Measurements from ENCODE around the gene MAPK1. TPM values are rescaled to one million over a fixed set of nuclear protein-coding genes. Genes with fewer than 3 reads are reported as not detected.
A peak's percentile ranks its signal among the peaks of the same experiment; 100 is the strongest.
"Not testable (repeated sequence)": the region's sequence is repeated elsewhere in the genome, so short reads cannot be mapped to it uniquely, and the experiment has no call there.

The MAPK1 gene
- total RNA-seq, 2 experiments from 2014 or later: 141 to 144 TPM

DNA sequence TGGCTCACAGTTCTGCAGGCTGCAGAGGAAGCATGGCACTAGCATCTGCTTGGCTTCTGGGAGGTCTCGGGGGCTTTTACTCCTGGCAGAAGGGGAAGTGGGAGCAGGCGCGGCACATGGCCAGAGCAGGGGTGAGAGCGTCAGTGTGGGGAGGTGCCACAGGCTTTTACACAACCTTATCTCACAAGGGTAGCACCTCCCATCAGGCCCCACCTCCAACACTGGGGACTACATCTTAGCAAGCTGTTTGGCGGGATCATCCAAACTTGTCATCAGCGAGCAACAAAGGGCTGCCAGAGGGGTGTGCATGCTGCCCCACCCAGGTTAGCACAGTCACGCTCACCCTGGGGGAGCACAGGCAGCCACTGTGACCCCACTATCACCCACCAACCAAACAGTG, 112.9 kb downstream of the MAPK1 start:
- no peaks in the 10 kb centered on the region for H3K27me3 Mint-ChIP-seq (ENCODE audit: low read depth)
- no peak for DNase-seq
- H3K4me1 Mint-ChIP-seq (ENCODE audit: low read depth): no peaks in the 10 kb centered on the region
- ChIA-PET CTCF (no interaction called here), POLR2A (no interaction called here)
- no peak overlapping the region for H3K4me3 Mint-ChIP-seq
- H3K9me3 Mint-ChIP-seq (ENCODE audit: insufficient read depth): no peaks in the 10 kb centered on the region
- no peak overlapping the region for H3K27ac Mint-ChIP-seq
- ATAC-seq: no peak
- H3K36me3 Mint-ChIP-seq (ENCODE audit: low read depth): peaks cover 28% of the 10 kb centered on the region

DNA sequence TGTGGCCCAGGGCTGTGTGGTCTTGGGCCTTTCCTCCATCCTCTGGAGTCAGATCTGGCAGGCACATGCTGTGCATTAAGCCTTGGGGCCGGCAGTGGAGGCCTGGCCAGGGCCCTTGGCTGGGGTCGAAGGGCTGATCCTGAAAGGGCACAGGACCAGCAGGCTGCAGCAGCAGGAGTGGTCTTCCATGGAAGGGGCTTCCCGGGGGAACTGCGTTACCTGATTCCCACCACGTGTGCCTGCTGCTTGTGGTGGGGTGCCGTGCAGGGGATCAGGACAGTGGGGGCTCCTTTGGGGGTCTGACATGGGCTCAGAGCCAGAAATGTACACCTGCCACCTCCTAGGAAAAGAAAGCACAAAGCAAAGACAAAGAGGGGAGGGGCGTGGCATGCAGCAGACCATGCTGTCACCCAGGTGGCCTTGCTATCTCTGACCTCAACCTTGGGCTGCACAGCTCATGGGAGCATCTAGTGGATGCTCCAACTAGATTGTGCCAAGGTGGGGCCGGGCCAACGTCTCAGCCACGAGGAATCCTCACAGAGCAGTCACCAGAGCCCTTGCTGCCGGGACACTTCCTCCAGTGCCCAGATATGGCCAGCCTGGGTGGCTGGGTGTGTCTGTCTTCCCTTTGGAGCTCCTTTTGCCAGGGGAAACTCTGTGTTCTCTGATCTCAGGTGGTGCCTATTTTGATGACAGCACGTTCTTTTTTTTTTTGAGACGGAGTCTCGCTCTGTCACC, 113.9 kb downstream of the MAPK1 start:
- peaks cover 22% of the 10 kb centered on the region for H3K36me3 Mint-ChIP-seq (ENCODE audit: low read depth)
- ChIA-PET POLR2A (interaction anchor here (0.6 kb wide), 1 partner anchor 71 kb away, joined by 6 read pairs; no protein-coding TSS in a partner anchor), CTCF (no interaction called here)
- no peaks in the 10 kb centered on the region for H3K9me3 Mint-ChIP-seq (ENCODE audit: insufficient read depth)
- no peak overlapping the region for H3K27ac Mint-ChIP-seq
- H3K27me3 Mint-ChIP-seq (ENCODE audit: low read depth): no peaks in the 10 kb centered on the region
- ATAC-seq (no peak), DNase-seq (no peak)
- no peaks in the 10 kb centered on the region for H3K4me1 Mint-ChIP-seq (ENCODE audit: low read depth)
- H3K4me3 Mint-ChIP-seq: no peak overlapping the region

DNA sequence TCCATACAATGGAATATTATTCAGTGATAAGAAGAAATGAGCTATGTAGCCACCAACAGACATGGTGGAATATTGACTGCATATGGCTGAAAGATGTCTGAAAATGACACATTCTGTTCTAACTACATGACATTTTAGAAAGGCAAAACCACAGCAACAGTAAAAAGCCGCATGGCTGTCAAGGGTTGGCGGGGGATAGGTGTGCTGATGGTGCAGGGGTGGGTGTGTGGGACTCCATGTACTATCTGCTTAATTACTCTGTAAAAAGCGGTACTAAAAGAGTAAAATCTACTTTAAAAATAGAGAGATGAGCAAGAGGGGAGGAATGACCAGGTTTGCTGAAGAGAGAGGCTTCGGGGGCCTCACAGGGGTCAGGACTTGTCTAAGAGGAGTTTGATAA, 115.2 kb downstream of the MAPK1 start:
- Mint-ChIP-seq H3K27ac (no peak overlapping the region), H3K36me3 (ENCODE audit: low read depth) (peaks cover 15% of the 10 kb centered on the region)
- POLR2A ChIA-PET: no interaction called here

DNA sequence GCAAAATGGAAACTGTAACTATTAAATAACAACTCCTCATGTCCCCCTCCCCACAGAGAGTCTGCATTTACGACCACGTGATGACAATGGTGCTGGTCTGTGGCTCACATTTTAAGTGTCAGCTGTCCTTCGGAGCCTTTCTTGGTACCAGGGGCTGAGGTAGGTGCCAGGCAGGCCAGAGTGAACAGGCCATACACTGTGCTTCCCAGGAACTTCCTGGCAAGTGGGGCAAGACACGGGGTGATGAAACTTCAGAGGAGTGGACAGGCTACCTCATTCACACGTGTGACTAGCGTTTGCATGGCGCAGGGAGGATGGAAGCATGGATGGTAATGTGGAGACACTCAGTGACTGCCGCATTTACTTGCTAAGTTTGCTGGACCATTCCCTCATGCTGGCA, 121.5 kb downstream of the MAPK1 start:
- no peaks in the 10 kb centered on the region for H3K36me3 Mint-ChIP-seq (ENCODE audit: low read depth)
- no peak overlapping the region for H3K27ac Mint-ChIP-seq
- no peaks in the 10 kb centered on the region for H3K9me3 Mint-ChIP-seq (ENCODE audit: insufficient read depth)
- ATAC-seq (no peak), DNase-seq (no peak)
- POLR2A ChIA-PET: no interaction called here
- no peak overlapping the region for H3K4me3 Mint-ChIP-seq
- H3K4me1 Mint-ChIP-seq (ENCODE audit: low read depth): no peaks in the 10 kb centered on the region
- CTCF ChIA-PET: no interaction called here
- H3K27me3 Mint-ChIP-seq (ENCODE audit: low read depth): no peaks in the 10 kb centered on the region

More for the DNA sequence above, 115.2 kb downstream of the MAPK1 start:
- DNase-seq: no peak
- no peaks in the 10 kb centered on the region for H3K9me3 Mint-ChIP-seq (ENCODE audit: insufficient read depth)
- no peaks in the 10 kb centered on the region for H3K27me3 Mint-ChIP-seq (ENCODE audit: low read depth)
- no peak for ATAC-seq
- CTCF ChIA-PET: no interaction called here
- H3K4me1 Mint-ChIP-seq (ENCODE audit: low read depth): no peaks in the 10 kb centered on the region
- H3K4me3 Mint-ChIP-seq: no peak overlapping the region

DNA sequence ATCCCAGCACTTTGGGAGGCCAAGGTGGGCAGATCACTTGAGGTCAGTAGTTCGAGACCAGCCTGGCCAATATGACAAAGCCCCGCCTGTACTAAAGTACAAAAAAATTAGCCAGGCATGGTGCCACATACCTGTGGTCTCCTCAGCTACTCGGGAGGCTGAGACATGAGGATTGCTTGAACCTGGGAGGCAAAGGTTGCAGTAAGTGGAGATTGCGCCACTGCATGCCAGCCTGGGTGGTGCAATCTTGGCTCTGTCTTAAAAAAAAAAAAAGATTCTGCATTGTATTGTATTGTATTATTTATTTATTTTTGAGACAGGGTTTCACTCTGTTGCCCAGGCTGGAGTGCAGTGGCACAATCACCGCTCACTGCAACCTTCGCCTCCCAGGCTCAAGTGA, 122.5 kb downstream of the MAPK1 start:
- DNase-seq; ATAC-seq; POLR2A ChIA-PET; H3K4me3 Mint-ChIP-seq; H3K36me3 Mint-ChIP-seq (ENCODE audit: low read depth); H3K9me3 Mint-ChIP-seq (ENCODE audit: insufficient read depth); H3K4me1 Mint-ChIP-seq (ENCODE audit: low read depth); H3K27ac Mint-ChIP-seq; CTCF ChIA-PET; H3K27me3 Mint-ChIP-seq (ENCODE audit: low read depth): not testable (repeated sequence)

DNA sequence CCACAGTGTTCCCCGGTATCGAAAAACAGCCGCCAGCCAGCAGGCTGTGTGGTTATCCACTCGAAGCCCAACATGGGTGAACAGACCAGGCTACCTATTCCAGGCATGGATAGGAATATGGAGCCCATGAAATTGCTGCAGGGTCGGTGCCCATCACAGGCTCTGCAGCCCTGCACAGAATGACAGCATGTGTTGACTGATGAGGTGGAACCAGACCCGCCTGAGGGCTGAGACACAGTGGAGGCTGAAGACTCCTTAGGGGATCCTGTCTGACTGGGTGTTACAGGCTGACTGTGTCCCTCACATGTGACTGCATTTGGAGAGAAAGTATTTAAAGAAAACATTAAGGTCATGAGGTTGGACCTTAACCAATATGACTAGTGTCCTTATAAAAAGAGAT, 125.7 kb downstream of the MAPK1 start:
- Mint-ChIP-seq H3K9me3 (ENCODE audit: insufficient read depth) (no peaks in the 10 kb centered on the region), H3K27ac (no peak overlapping the region), H3K4me1 (ENCODE audit: low read depth) (peaks cover 5% of the 10 kb centered on the region), H3K4me3 (no peak overlapping the region), H3K36me3 (ENCODE audit: low read depth) (no peaks in the 10 kb centered on the region), H3K27me3 (ENCODE audit: low read depth) (peaks cover 20% of the 10 kb centered on the region)
- ChIA-PET CTCF (no interaction called here), POLR2A (no interaction called here)
- no peak for ATAC-seq
- DNase-seq: no peak

DNA sequence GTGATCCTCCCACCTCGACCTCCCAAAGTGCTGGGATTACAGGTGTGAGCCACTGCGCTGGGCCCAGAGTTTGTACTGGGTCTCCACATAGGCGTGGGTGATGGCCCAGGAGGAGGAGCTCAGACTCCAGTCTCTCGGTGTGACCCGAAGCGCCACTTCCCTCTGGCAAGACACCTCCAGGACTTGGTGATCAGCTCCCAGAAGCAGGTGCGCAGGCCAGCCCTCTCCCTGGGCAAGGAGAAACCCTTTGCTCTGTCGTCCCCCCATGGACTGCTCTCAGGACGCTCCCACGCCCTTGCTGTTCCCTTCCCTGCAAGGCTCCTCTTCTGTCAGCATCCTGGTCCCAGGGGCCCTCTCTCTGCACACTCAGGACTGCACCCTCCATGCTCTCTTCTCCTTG, 126.4 kb downstream of the MAPK1 start:
- H3K27ac Mint-ChIP-seq: no peak overlapping the region
- ATAC-seq: no peak
- no peaks in the 10 kb centered on the region for H3K9me3 Mint-ChIP-seq (ENCODE audit: insufficient read depth)
- H3K4me1 Mint-ChIP-seq (ENCODE audit: low read depth): peaks cover 5% of the 10 kb centered on the region
- peaks cover 20% of the 10 kb centered on the region for H3K27me3 Mint-ChIP-seq (ENCODE audit: low read depth)
- ChIA-PET POLR2A (no interaction called here), CTCF (no interaction called here)
- no peaks in the 10 kb centered on the region for H3K36me3 Mint-ChIP-seq (ENCODE audit: low read depth)
- H3K4me3 Mint-ChIP-seq: no peak overlapping the region
- DNase-seq: no peak

DNA sequence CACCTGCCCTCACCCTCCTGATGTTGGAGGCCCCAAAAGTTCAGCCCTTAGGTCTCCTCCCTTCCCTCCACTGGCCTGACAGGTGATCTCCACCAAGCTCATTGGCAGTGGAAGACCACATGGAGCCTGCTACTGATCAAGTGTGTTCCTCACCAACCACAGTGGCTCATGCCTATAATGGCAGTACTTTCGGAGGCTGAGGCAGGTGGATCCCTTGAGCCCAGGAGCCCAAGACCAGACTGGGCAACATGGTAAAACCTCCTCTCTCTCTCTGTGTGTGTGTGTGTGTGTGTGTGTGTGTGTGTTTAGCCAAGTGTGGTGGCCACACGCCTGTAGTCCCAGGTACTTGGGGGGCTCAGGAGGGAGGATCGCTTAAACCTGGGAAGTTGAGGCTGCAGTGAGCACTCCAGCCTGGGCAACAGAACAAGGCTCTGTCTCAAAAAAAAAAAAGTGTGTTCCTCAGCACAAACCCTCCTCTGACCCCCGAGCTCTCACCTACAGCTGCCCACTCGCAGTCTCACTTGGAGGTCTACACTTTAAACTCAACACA, 127.5 kb downstream of the MAPK1 start:
- no peak for DNase-seq
- ATAC-seq: no peak
- ChIA-PET CTCF (interaction anchor here (0.5 kb wide), 1 partner anchor 28 kb away, joined by 3 read pairs; no protein-coding TSS in a partner anchor), POLR2A (no interaction called here)
- H3K27me3 Mint-ChIP-seq (ENCODE audit: low read depth): peaks cover 20% of the 10 kb centered on the region
- H3K4me3 Mint-ChIP-seq: no peak overlapping the region
- H3K36me3 Mint-ChIP-seq (ENCODE audit: low read depth): no peaks in the 10 kb centered on the region
- no peaks in the 10 kb centered on the region for H3K9me3 Mint-ChIP-seq (ENCODE audit: insufficient read depth)
- H3K27ac Mint-ChIP-seq: no peak overlapping the region
- H3K4me1 Mint-ChIP-seq (ENCODE audit: low read depth): peaks cover 9% of the 10 kb centered on the region

DNA sequence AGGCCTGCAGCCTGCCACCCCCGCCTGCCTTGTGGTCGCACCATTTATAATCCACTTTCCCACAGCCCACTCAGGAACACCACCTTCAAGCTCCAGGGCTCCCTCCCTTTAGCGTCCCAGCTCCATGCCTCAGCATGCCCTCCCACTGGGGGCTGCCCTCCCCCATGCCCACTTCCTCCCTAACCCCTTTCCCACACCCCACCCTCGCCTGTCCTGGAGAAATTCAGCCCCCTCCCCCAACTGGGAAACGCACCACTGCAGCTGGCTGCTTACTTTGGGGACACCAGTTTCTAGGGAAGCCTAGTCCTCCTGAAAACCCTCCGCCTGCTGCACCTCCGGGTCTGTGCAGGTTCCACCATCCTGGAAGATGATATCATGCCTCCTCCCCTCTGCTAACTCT, 128.5 kb downstream of the MAPK1 start:
- no peak for ATAC-seq
- ChIA-PET CTCF (no interaction called here), POLR2A (no interaction called here)
- H3K4me3 Mint-ChIP-seq: no peak overlapping the region
- DNase-seq: no peak
- H3K27me3 Mint-ChIP-seq (ENCODE audit: low read depth): peaks cover 20% of the 10 kb centered on the region
- H3K4me1 Mint-ChIP-seq (ENCODE audit: low read depth): peaks cover 17% of the 10 kb centered on the region
- no peak overlapping the region for H3K27ac Mint-ChIP-seq
- no peaks in the 10 kb centered on the region for H3K36me3 Mint-ChIP-seq (ENCODE audit: low read depth)
- no peaks in the 10 kb centered on the region for H3K9me3 Mint-ChIP-seq (ENCODE audit: insufficient read depth)

DNA sequence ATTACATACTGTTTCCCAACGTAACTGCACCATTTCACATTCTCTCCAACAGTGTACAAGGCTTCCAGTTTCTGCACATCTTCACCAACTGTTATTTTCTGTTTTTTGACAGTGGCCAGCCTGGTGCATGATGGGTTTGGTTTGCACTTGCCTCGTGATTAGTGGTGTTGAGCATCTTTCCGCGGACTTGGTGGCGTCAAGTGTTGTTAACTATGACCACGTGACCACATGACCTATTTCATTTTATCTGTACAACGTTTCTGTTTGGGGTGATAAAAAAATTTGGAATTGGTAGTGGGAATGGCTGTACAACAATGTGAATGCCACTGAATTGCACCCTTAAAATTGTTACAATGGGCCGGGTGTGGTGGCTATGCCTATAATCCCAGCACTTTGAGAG, 129.4 kb downstream of the MAPK1 start:
- ATAC-seq: no peak
- no peaks in the 10 kb centered on the region for H3K9me3 Mint-ChIP-seq (ENCODE audit: insufficient read depth)
- ChIA-PET CTCF (interaction anchor here (0.9 kb wide), 1 partner anchor 30 kb away, joined by 3 read pairs; no protein-coding TSS in a partner anchor), POLR2A (no interaction called here)
- no peak overlapping the region for H3K4me3 Mint-ChIP-seq
- H3K27me3 Mint-ChIP-seq (ENCODE audit: low read depth): peaks cover 24% of the 10 kb centered on the region
- DNase-seq: no peak
- H3K4me1 Mint-ChIP-seq (ENCODE audit: low read depth): peaks cover 19% of the 10 kb centered on the region
- H3K36me3 Mint-ChIP-seq (ENCODE audit: low read depth): no peaks in the 10 kb centered on the region
- no peak overlapping the region for H3K27ac Mint-ChIP-seq

DNA sequence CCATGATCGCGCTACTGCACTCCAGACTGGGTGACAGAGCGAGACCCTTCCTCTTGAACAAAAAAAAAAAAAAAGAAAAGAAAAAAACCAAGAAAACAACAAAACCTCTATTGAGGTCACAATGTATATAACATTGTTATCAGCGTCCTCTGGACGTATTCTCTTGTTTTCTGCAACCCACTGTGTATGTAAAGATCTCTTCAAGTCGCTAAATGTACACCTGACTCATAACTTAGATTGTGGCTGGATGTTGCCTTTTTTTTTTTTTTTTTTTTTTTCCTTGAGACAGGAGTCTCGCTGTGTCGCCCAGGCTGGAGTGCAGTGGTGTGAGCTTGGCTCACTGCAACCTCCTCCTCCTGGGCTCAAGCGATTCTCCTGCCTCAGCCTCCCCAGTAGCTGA, 130.5 kb downstream of the MAPK1 start:
- no peaks in the 10 kb centered on the region for H3K9me3 Mint-ChIP-seq (ENCODE audit: insufficient read depth)
- H3K4me3 Mint-ChIP-seq: no peak overlapping the region
- no peak for ATAC-seq
- no peak for DNase-seq
- peaks cover 19% of the 10 kb centered on the region for H3K4me1 Mint-ChIP-seq (ENCODE audit: low read depth)
- no peaks in the 10 kb centered on the region for H3K36me3 Mint-ChIP-seq (ENCODE audit: low read depth)
- ChIA-PET POLR2A (no interaction called here), CTCF (interaction anchor here (0.9 kb wide), 1 partner anchor 29 kb away, joined by 3 read pairs; no protein-coding TSS in a partner anchor)
- H3K27me3 Mint-ChIP-seq (ENCODE audit: low read depth): peaks cover 24% of the 10 kb centered on the region
- H3K27ac Mint-ChIP-seq: no peak overlapping the region

DNA sequence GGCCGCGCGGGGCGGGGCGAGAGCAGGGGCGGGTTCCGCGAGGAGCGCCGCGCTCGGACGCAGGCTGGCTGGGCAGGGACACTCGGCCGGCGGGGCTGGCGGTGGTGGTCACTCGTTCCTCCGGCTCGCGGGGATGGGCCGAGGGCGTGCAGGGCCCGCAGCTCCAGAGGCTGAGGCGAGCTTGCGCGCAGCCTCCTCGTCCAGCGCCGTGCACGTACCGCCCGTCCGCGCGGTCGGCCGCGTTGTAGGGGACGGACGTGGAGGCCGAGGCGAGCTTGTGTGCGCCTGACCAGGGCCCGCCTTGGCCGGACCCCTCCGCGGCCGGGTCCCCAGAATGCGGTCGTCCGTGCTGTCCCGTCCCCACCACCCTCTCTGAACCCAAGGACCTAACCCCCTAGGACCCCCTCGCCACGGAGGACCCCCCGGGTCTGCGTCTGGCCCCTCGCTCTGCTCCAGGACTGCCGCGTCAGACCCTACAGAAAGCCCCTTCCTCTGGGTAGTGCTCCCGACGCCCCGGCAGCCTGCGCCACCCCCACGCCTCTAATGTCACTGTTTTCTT, 131.3 kb downstream of the MAPK1 start:
- Mint-ChIP-seq H3K9me3 (ENCODE audit: insufficient read depth) (no peaks in the 10 kb centered on the region), H3K4me1 (ENCODE audit: low read depth) (peaks cover 19% of the 10 kb centered on the region), H3K4me3 (peak overlapping the region; percentile 43), H3K27ac (no peak overlapping the region), H3K36me3 (ENCODE audit: low read depth) (no peaks in the 10 kb centered on the region), H3K27me3 (ENCODE audit: low read depth) (peaks cover 24% of the 10 kb centered on the region)
- CTCF ChIA-PET: interaction anchor here (1.8 kb wide), 1 partner anchor 10 kb away, joined by 8 read pairs; no protein-coding TSS in a partner anchor
- DNase-seq (no peak), ATAC-seq (no peak)
- POLR2A ChIA-PET: interaction anchor here (0.6 to 1.9 kb wide), 3 partner anchors 27 to 131 kb away, joined by 4 to 6 read pairs (median 5); partner anchors contain the start of gene MAPK1

Data from activated CD8-positive, alpha-beta T cell treated with anti-CD3 and anti-CD28 coated beads, Interleukin-2, amount 10 ng/mL, durations not matched to agents 7 days and 5 days (primary cell).